ENCODE measurements around the gene ALPK1.
"Not testable (repeated sequence)": the region's sequence is repeated elsewhere in the genome, so short reads cannot be mapped to it uniquely, and the experiment has no call there.

The ALPK1 gene

DNA sequence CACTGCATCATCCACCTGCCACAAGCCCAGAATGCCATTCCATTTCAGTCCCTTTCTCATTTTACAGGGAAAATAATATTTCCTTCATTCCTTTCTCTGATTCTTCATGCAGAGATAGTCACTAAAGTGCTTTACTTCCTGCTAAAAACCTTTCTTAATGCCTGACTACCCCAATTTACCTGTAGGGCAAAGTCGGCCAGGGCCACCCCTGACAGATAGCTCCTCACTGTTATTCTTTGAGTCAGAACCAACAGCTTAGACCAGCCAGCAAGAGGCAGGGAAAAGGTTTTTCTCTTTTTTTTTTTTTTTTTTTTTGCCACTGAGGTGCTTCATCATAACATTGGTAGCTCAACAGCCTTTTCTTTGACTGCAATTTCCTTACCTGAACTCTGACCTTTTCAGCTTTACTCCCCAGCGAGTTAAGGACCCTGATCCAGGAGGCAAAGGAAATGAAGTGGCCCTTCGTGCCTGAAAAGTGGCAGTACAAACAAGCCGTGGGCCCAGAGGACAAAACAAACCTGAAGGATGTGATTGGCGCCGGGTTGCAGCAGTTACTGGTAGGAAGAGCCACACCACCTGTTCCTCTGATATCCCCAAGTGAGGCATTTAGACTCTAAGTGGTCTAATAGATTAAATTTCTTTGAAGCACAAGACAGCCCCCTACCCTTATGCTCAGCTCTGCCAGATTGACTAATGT, 85.0 kb downstream of the ALPK1 start:
- DNase-seq: peak; percentile 18

DNA sequence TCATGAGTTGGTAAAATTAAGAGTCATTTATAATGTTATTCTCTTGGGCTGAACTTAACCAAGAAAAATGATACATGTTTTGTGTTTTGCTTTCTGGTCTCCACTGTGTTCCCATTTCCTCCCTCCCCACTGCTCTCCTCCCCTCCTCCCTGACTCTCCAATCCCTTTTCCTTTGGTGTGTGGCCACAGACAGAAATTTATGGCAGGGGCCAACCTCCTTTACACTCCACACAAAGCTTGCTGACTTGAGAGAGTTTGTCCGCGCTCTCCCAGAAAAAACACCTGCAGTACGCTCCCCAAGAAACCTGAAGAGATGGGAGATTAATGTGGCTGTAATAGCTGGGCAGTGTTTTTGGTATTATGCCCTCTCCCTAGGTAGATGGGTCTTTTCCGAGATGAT, 88.9 kb downstream of the ALPK1 start:
- DNase-seq: peak; percentile 15

DNA sequence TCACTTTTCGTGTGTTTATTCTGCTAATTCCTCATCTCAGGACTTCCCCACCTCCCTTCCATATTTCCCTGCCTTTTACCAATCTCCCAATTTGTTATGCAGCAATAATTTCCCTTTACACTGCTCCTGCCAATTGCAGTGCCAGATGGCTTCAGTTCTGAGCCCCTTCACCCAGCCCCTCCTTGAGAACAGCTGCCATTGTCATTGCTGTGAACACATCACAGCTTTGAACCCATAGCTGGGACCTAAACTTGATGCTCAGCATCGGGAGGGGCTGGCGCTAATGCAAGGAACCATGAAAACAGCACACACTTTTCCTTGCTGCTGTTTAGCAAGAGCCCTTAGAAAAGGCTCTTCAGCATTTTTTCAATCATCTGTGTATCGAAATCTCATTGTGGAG, 104.9 kb downstream of the ALPK1 start:
- no peak for DNase-seq

DNA sequence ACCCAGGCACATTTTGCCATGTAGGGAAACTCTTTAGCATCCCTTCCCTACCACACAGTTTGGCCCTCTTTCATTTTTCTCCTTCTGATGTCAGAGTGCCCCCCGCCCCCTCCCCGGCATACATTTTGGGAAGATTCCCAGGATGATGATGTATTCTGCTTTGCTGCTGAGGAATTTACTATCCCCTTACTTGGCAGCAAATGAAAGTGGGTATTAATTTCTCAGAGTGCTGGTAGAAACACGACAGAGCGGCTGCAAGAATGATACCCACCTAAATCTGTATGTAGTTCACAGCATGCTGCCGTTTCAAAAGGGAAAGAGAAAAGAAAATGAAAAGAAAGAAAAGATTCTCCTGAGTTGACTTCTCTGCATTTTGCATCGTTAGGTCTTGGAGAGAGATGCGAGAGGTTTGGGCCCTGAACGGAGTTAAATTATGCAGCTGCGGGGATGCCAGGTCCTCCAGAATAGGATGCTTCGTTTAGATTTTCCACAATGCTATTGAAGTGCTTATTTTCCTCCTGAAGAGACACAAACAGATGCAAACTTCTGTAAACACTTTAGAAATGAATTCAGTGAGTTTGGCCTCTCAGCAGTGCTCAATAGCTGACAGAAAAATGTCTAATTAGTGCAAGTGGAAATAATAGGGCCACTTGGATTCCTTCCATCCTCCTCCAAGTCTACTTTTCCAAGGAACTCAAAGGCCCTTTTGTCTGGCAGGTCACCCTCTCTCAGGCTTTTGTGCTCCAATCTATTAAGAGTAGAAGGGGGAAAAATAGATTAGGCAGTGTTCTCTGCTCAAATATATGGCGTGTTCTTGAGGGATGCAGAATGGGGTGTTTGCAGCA, 106.2 kb downstream of the ALPK1 start:
- DNase-seq: no peak

DNA sequence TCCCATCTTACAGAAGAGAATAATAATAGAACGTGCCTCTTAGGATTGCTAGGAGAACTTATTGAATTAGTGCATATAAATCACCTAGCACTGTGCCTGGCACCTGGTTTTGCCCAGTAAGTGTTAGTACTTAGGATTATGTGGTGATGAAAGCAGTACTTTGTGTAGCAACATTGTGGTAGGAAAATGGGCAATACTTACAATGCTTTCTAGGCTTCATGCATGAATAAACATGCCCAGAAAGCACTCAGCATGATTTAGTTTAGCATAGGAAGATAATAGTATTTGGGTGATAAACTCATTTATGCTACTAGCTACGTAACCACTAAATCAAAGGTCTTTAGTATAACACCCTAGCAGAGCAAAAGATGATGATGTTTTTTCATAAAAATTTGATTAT, 113.2 kb downstream of the ALPK1 start:
- no peak for DNase-seq

DNA sequence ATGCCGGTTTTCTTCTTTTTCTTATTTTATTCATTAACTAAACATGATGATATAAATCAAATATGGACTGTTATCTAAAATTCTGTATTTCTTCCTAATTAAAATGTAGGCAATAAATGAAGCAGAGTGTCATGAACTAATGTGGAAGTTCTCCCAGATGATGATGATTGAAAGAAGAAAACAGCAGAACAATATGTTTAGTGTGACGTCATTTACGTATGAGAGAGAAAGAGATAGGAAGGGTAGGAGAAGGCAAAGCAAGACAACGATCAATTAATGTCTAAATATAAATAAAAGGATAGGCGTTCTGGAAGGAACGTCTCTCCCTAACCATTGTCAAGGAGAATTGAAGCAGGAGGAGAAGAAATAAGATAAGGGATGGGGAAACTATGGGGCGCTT, 113.6 kb downstream of the ALPK1 start:
- no peak for DNase-seq

DNA sequence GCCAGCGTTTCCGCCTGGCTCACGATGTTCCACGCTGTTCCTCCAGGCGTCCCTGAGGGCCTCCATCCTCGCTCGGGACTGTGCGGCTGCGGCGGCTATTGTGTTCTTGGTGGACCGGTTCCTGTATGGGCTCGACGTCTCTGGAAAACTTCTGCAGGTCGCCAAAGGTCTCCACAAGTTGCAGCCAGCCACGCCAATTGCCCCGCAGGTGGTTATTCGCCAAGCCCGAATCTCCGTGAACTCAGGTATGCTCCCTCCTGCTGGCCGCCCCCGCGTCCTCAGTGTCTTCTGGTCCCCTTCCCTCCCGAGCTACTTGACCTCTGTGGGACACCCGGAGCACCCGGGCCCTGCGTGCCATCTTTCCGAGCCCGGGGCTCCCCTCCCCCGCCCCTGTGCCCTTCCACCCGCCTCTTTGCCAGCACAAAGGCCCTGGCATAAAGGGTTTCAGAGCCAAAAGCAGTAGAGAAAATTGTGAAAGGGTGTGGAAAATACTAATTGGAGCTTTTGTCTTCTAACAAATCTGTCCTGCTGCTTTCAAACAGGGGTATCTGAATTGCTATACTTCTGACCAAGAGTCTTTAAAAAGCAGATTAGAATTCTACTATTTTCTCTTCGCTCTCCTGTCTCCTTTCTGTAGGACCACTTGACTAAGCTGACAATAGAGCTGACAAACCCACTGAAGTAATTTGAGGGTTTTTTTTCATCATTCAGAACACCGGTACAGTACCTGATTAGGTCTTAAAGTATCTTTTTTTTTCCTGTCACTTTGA, 114.8 kb downstream of the ALPK1 start:
- DNase-seq: no peak

DNA sequence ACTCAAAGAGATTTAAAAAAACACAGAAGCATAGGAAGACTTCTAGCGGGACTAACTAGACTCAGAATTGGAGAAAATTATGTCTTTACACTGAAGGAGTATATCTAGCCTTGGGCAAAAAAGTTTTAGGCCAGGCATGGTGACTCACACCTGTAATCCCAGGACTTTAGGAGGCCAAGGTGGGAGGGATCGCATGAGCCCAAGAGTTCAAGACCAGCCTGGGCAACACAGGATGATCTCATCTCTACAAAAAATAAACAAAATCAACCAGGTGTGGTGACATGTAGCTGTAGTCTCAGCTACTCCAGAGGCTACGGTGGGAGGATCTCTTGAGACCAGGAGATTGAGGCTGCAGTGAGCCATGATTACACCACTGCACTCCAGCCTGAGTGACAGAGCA, 119.3 kb downstream of the ALPK1 start:
- DNase-seq: no peak

DNA sequence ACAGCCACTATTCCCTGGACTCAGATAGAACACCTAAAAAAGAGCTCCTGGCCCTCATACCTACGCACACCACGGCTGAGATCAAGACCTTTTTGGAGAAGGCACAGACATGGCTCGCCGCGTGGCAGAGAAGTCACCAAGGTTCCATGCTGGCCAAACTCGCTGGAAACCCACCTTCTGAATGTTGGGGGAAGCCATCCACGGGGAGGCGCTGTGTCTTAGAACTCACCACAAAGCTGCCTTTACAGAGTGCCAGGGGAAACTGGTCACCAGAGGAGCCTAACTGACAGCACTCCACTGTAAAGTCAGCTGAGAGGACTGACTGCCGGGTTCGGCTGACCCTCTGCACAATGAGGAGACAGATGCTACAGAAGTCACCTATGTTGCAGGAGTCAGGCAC, 120.9 kb downstream of the ALPK1 start:
- DNase-seq: no peak

DNA sequence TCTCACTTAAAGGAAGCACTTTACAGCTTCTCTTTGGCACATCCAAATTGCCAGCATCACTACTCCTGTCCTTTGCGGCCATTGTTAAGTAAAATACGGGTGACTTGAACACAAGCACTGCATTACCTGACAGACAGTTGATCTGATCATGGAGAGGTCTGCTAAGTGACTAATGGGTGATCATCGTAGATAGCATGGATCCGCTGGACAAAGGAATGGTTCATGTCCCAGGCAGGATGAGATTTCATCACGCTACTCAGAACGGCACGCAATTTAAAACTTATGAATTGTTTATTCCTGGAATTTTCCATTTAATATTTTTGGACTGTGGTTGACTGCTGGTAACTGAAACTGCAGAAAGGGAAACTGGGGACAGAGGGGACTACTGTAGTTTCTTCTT, 124.7 kb downstream of the ALPK1 start:
- no peak for DNase-seq

DNA sequence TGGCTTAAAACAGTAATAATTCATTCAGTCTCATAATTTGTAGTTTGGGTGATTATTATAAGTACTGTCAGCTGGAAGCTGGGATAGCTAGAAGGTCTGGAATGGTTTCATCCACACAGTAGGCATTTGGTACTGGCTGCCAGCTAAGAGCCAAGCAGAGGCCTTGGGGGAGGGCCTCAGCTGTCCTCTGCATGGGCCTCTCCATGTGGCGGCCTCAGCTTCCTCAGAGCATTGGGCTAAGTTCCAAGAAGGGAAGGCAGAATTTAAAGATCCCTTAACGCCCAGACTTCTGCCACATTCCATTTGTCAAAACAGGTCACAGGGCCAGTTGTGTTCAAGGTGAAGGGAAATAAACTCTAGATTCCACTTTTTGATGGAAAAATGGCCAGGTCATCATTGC, 125.5 kb downstream of the ALPK1 start:
- DNase-seq: no peak

DNA sequence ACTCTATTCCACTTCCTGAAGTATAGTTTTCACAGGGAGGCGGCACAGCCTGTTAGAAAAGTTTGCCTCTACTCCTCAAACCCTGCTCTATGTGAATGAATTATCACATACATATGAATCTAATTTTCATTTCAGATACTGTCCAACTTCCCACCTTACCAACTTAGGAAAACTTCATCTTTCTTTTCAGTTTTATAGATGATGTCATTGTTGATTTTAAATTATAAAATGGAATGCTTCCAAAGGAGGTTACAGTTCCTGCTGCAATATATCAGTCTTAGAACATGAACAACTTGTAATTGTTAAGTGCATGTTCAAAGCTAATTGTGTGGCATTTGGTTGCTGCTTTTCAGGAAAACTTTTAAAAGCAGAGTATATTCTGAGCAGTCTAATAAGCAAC, 126.4 kb downstream of the ALPK1 start:
- no peak for DNase-seq

DNA sequence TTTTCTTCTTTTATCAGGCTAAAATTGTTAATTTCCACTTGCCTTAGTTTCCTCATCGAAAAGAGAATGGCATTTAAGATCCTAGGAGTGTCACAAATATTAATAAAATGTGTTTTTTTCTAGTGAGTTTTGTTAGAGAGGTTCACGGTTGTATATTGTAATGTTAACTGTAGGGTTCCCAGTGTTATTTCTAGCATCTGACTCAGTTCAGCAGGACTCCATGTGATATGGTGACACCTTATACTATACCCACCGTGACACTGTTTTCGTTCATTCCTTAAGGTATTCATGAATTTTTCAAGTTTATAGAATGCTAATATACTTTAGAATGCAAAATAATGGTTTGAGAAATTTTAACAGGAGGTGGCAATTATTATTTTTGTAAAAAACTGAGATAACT, 128.7 kb downstream of the ALPK1 start:
- DNase-seq: no peak

DNA sequence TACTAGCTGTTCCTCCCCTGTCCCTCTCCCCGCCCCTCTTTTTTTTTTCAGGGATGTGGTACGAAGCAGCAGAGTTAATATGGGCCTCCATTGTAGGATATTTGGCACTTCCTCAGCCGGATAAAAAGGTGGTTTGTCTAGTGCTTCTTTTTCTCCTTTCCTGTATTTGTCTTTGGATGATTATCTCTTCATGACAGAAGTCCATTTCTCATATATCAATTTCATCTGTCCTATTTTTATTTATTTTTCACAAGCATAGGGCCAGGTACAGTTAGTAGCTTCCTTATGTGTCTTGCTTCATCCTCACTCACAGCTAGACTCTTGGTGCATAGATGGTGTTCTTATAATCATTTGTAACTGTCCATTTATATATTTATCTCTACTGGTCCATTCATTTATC, 129.2 kb downstream of the ALPK1 start:
- DNase-seq: no peak

DNA sequence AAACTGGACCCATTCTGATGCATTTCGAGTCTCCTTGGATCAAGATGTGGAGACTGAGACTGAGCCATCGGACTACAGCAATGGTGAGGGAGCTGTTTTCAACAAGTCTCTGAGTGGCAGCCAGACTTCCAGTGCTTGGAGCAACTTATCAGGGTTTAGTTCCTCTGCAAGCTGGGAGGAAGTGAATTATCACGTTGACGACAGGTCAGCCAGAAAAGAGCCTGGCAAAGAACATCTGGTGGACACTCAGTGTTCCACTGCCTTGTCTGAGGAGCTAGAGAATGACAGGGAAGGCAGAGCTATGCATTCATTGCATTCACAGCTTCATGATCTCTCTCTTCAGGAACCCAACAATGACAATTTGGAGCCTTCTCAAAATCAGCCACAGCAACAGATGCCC, 134.0 kb downstream of the ALPK1 start:
- no peak for DNase-seq

DNA sequence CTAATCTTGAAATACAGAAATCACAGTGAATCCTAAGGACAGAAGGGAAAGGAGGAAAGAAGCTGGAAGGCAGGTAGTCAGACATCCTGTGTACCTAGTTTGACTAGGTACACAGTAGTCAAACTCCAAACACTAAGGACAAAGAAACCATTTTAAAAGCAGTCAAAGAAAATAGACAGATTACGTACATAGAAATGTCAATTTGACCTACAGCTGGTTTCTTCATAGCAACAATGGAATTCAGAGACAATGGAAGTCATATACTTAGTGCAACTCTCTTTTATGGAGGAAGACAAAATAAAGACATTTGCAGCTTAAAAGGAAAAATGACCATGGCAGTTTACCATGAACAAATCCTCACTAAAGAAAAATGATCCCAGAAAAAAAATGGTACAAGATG, 139.8 kb downstream of the ALPK1 start:
- no peak for DNase-seq

DNA sequence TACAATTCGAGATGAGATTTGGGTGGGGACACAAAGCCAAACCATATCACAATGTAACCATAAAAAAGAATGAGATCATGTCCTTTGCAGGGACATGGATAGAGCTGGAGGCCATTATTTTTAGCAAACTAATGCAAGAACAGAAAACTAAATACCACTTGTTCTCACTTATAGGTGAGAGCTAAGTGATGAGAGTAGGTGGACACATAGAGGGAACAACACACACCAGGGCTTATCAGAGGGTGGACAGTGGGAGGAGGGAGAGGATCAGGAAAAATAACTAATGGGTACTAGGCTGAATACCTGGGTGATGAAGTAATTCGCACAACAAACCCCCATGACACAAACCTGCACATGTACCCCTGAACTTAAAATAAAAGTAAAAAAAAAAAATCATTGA, 145.1 kb downstream of the ALPK1 start:
- not testable (repeated sequence) for DNase-seq

DNA sequence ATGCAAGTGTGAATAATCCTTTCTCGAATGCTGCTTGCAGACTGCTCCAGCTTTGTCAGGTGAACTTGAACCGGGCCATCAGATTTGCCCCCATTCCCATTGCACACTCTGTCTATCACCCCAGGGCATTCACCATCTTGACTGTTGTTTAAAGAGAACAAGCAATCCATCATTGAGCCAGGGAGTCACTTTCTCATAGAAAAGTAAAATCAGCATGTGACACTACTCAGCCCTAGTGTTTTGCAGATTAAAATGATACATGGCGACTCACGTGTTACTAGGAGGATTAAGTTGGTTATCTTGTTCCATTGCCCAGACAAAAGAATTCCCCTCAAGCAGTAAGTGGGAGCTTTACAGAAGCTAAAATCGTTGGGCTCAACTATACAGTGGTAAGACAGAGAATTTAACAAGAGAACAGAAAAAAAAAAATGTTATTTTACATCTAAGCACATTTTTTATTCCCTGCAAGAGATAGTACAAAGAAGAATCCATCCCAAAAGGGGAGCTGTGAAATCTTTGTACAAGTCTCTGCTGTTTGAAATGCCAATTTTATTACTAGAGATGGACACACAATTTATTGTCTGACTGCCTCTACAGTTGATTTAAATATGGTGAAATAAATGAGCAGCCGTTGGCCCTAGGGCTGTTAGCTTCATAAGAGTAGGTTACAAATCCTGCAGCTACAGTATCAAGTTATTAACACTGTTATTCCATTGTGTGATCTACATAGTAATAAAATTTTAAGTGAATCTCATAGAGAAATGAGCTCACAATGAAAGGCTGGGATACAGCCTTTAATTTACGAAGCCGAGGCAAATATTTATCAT, 151.3 kb downstream of the ALPK1 start:
- DNase-seq: no peak

DNA sequence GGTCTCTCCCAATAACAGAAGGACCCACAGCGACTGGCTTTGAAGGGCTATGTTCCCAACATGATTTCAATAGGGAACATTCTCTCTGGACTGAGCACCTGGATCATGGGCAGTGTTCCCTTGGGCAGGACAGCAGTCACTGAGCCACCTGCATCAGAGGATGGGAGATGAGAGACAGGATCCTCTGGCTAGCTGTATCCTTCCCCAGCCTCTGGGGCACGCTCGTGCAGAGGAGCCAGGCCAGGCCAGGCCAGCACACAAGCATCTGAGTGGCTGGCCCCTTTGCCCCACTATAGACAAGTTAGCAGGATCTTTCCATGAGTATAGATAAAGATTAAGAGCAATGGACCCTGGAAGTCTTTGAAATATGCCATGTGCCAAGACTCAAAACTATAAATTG, 152.5 kb downstream of the ALPK1 start:
- DNase-seq: no peak

DNA sequence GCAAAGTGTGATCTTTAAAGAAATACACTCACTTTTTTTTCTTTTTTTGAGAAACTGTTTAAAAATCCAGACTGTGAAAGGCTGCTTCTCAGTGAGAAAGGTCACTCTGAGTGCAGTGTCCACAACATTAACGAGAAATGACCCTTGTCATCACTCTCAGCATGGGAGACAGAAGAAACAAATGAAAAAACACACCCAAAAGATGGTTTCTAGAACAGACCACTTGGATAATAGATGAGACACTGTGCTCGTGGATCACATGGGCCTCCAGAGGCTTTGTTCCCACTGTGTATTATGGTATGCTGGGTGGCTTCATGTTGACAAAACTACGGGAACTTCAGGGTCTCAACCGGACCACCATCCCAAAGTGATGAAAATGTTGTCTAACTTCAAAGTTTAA, 153.9 kb downstream of the ALPK1 start:
- no peak for DNase-seq

DNA sequence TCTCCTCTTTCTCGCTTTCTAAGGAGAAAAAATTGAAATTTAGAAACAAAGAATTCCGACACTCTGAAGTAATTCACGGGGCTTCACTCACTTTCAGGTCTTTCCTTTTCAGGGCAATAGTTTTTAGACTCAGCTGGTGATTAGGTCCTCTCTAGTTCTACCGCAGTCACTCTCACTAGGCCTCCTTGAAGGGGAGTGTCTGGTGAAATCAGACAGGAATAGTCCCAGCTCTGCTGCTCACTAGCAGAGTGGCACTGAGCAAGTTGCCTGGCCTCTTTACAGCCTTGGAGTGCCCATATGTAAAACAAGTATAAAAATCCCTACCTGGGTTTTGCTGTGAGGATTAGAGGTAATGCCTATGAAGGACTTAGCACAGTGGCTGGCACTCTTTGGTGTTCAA, 154.7 kb downstream of the ALPK1 start:
- DNase-seq: no peak

DNA sequence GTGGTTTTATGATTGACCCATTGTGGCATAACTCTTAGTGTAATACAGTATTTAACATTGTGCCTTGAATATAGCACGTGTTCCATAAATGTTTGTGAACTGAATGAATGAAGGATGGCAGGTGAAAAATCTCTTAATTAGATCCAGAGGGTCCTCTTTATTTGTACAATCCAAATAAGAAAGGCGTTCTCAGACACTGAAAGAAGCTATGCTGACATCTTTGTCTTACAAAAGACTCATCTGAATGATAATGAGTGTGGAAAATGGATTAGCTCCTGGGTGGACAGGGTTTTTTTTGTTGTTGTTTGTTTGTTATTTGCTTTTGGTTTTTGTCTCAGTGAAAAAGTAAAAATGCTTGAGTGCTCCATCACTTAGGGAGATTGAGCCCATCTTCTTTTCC, 156.2 kb downstream of the ALPK1 start:
- DNase-seq: no peak

DNA sequence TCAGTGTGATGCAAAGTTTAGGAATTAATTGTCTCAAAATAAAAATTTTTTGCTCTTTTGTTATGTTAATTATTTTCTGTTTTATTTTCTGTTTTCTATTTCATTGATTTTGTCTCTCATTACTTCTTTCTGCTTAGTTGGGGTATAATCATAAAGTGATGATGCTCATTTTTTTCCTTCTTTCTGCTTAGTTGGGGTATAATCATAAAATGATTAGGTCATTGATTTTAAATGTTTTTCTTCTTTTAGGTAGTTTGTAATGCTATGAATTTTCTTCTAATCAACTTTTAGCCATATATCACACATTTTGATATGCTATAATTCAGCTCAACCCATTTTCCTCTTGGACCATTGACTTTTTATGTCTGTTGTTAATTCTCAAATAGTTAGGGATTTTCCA, 175.1 kb downstream of the ALPK1 start:
- DNase-seq: no peak
